ENCODE results near the gene HHEX. TPM values are rescaled to one million over a fixed set of nuclear protein-coding genes. Genes with fewer than 3 reads are reported as not detected.
"Not testable (repeated sequence)": the region's sequence is repeated elsewhere in the genome, so short reads cannot be mapped to it uniquely, and the experiment has no call there.

HHEX gene
- total RNA-seq, 1 donor from 2014 or later: 1.6 TPM

DNA sequence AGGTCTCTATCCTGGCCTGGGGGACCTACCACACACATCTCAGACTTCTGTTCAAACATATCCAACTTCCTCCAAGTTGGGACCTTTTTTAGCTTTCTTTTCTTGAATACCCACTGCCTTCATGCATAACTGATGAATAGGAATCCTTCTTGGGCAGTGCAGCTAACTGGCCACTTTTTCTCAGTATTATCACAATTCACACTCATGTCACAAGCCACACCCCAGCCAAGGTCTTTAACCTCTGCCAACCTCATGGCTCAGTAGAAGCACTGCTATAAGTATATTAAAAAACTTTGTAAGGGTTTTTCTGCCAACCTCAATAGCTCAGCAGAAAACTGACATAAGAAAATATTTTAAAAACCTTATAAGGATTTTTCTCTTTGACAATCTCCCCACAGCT lies 44.5 kb downstream of the HHEX start:
- no peak for DNase-seq (ENCODE audit: low read depth)
- H3K27me3 ChIP-seq (ENCODE audit: control insufficient read depth, insufficient read depth, low read length): no peaks in the 10 kb centered on the region
- TF ChIP-seq, protein P1, sequence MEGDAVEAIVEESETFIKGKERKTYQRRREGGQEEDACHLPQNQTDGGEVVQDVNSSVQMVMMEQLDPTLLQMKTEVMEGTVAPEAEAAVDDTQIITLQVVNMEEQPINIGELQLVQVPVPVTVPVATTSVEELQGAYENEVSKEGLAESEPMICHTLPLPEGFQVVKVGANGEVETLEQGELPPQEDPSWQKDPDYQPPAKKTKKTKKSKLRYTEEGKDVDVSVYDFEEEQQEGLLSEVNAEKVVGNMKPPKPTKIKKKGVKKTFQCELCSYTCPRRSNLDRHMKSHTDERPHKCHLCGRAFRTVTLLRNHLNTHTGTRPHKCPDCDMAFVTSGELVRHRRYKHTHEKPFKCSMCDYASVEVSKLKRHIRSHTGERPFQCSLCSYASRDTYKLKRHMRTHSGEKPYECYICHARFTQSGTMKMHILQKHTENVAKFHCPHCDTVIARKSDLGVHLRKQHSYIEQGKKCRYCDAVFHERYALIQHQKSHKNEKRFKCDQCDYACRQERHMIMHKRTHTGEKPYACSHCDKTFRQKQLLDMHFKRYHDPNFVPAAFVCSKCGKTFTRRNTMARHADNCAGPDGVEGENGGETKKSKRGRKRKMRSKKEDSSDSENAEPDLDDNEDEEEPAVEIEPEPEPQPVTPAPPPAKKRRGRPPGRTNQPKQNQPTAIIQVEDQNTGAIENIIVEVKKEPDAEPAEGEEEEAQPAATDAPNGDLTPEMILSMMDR (IDR thresholded peaks at IDR 0.05; ENCODE audit: insufficient read depth, low read length, poor library complexity, severe bottlenecking): no peak

DNA sequence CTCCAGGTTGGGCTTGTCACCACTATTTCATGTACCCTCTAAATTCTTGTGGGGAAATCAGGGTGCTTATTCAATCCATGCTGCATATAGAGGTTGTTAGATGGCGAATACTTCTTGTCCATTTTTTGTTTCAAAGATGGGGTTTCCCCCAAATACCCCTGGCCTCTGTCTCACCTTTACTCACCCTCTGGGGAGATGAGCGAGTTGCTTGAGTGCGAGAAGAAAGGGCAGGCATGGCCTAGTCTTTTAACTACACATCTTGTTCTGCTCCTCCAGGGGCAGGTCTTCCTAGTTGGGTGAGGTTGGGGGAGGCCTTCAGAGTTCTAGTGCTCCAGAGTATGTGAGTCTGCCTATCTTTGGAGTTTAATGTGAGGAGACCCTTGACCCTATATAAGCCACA lies 46.2 kb downstream of the HHEX start:
- Histone ChIP-seq H3K36me3 (ENCODE audit: control insufficient read depth, insufficient read depth, low read length) (no peaks in the 10 kb centered on the region), H3K4me3 (ENCODE audit: low read depth, low read length) (no peak overlapping the region), H3K27me3 (ENCODE audit: control insufficient read depth, insufficient read depth, low read length) (no peaks in the 10 kb centered on the region)
- TF ChIP-seq, protein P1 (IDR thresholded peaks at IDR 0.05; ENCODE audit: insufficient read depth, low read length, poor library complexity, severe bottlenecking): no peak
- no peak for DNase-seq (ENCODE audit: low read depth)

More for the DNA sequence above, 44.5 kb downstream of the HHEX start:
- no peaks in the 10 kb centered on the region for H3K36me3 ChIP-seq (ENCODE audit: control insufficient read depth, insufficient read depth, low read length)
- H3K4me3 ChIP-seq (ENCODE audit: low read depth, low read length): no peak overlapping the region

DNA sequence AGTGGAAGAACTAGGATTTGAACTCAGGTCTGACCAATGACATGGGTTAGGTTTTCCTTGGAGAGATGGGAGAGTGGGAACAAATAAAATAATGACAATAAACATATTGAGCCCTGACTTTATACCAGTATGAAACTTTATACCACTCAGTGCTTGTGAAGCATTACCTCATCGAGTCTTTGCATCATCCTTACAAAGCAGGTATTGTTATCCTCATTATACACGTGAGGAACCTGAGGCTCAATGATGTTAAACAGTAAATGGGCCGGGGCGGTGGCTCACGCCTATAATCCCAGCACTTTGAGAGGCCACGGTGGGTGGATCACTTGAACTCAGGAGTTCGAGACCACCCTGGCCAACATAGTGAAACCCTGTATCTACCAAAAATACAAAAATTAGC lies 47.7 kb downstream of the HHEX start:
- TF ChIP-seq, protein P1 (IDR thresholded peaks at IDR 0.05; ENCODE audit: insufficient read depth, low read length, poor library complexity, severe bottlenecking): no peak
- Histone ChIP-seq H3K27me3 (ENCODE audit: control insufficient read depth, insufficient read depth, low read length) (no peaks in the 10 kb centered on the region), H3K4me3 (ENCODE audit: low read depth, low read length) (no peak overlapping the region), H3K36me3 (ENCODE audit: control insufficient read depth, insufficient read depth, low read length) (no peaks in the 10 kb centered on the region)
- no peak for DNase-seq (ENCODE audit: low read depth)

DNA sequence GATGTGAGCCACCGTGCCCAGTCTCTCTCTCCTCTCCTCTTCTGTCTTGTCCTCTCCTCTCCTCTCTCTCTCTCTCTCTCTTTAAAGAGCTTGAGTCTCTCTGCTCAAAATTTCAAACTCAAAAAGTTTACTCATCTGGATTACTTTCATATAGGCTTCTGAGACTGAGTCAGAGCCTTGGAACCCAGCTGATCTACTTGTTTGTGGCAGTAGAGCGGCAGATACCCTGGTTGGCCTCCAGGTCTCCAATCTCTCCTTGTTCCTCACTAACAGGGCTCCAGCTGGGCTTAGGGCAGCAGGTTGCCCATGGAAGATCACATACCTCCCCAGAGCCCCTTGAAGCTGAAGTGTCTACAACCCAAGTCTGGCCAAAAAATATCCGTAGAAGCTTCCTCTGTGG lies 51.0 kb downstream of the HHEX start:
- TF ChIP-seq, protein P1 (IDR thresholded peaks at IDR 0.05; ENCODE audit: insufficient read depth, low read length, poor library complexity, severe bottlenecking): no peak
- Histone ChIP-seq H3K4me3 (ENCODE audit: low read depth, low read length) (no peak overlapping the region), H3K27me3 (ENCODE audit: control insufficient read depth, insufficient read depth, low read length) (no peaks in the 10 kb centered on the region), H3K36me3 (ENCODE audit: control insufficient read depth, insufficient read depth, low read length) (no peaks in the 10 kb centered on the region)
- no peak for DNase-seq (ENCODE audit: low read depth)

DNA sequence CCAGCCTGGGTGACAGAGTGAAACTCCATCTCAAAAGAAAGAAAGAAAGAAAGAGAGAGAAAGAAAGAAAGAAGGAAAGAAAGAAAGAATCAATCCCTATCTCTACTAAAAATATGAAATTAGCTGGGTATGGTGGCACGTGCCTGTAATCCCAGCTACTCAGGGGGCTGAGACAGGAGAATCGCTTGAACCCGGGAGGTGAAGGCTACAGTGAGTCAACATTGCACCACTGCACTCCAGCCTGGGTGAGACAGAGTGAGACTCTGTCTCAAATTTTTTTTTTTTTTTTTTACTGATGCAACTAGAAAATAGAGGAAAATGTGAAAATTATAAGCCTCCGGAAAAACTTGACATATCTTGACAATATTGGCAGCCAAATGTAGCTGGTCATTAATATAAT lies 52.0 kb downstream of the HHEX start:
- DNase-seq (ENCODE audit: low read depth); H3K4me3 ChIP-seq (ENCODE audit: low read depth, low read length); H3K36me3 ChIP-seq (ENCODE audit: control insufficient read depth, insufficient read depth, low read length); H3K27me3 ChIP-seq (ENCODE audit: control insufficient read depth, insufficient read depth, low read length): not testable (repeated sequence)

DNA sequence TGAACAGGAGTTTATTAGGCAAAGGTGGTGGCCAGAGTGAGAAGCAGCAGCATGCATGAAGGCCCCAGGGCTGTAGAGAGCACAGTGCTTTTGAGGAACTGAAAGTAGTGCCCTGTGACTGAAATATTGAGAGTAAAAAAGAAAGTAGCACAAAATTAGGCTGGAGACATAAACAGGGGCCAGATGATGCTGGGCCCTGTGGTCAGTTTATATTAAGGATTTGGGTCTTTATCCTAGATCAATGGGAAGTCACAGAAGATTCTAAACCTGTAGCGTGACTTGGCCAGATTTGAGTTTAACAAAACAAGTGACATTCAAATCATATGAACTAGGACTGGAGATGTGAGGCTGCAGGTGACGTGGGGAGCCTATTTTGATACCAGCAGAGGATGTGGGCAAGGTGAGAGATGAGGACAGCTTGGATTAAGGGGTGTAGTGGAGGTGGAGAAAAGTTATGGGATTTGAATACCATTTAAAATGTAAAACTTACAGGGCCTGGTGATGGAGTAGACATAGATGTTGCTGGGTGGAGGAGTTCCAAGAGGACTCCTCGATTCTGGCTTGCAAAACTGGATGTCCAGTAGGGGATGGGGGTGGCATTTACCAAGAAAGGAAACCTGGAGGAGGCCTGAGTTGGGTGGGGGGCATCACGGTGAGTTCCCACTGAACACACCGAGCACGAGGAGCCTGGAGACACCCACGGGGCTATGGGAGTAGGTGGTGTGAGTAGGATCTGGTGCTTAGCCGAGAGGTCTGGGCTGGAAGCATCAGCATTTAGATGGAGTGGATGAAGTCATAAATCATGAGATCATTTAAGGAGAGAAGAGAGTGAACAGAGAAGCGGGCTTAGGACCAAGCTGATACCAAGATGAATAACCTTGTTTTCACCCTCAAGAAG lies 52.8 kb downstream of the HHEX start:
- DNase-seq (ENCODE audit: low read depth): no peak
- Histone ChIP-seq H3K36me3 (ENCODE audit: control insufficient read depth, insufficient read depth, low read length) (no peaks in the 10 kb centered on the region), H3K4me3 (ENCODE audit: low read depth, low read length) (no peak overlapping the region), H3K27me3 (ENCODE audit: control insufficient read depth, insufficient read depth, low read length) (no peaks in the 10 kb centered on the region)
- TF ChIP-seq, protein P1 (IDR thresholded peaks at IDR 0.05; ENCODE audit: insufficient read depth, low read length, poor library complexity, severe bottlenecking): no peak

Other genes starting within 250 kb of the HHEX start
- gene IDE, start 115.9 kb upstream of the HHEX start, total RNA-seq: 25.7 and 28.5 TPM in 2 replicates
- 4.5 and 5.7 TPM in 2 replicates for gene KIF11, start 96.8 kb upstream of the HHEX start, total RNA-seq
- gene EXOC6, start 158.6 kb downstream of the HHEX start, total RNA-seq: 6.2 and 10.5 TPM in 2 replicates

Data from kidney epithelial cell (primary cell).